ENCODE data around the gene TMEM212.
"Not testable (repeated sequence)": the region's sequence is repeated elsewhere in the genome, so short reads cannot be mapped to it uniquely, and the experiment has no call there.

The TMEM212 gene

GRCh38 chr3:171835613-171836012 is 7.5 kb upstream of the TMEM212 start:
- no peak for DNase-seq

GRCh38 chr3:171836855-171837254 is 6.3 kb upstream of the TMEM212 start:
- DNase-seq: no peak

GRCh38 chr3:171837698-171838097 is 5.5 kb upstream of the TMEM212 start:
- DNase-seq: no peak

DNA sequence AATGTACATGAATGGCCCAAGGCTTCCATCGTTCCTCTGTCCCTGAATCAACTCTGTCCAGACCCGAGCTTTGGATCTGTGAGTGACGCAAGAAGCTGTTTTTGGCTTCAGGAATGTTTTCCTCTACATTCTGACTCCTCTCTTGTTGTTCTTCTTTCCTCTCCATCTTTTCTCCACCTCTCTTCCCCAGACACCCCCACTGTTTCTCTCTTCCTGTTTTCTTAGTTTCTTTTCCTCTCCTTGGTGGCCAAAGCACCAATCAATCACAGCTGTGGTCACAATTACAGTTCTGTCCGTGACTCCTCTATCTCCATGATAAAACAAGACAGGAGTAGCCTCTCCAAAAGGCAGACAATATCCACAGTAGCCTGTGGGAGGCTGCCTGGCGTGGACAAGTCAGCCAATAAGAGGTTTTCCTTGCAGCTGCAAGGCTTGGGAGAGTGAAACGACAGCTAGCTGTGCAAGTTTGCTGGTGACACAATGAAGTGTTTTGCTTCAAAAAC is 4.9 kb upstream of the TMEM212 start:
- DNase-seq: no peak

- no peak for DNase-seq
Observed at GRCh38 chr3:171839270-171839669, 3.9 kb upstream of the TMEM212 start.

- no peak for DNase-seq
Observed at GRCh38 chr3:171840445-171840810, 2.7 kb upstream of the TMEM212 start.

- no peak for DNase-seq
Observed at GRCh38 chr3:171840811-171841619, 2.1 kb upstream of the TMEM212 start.

DNA sequence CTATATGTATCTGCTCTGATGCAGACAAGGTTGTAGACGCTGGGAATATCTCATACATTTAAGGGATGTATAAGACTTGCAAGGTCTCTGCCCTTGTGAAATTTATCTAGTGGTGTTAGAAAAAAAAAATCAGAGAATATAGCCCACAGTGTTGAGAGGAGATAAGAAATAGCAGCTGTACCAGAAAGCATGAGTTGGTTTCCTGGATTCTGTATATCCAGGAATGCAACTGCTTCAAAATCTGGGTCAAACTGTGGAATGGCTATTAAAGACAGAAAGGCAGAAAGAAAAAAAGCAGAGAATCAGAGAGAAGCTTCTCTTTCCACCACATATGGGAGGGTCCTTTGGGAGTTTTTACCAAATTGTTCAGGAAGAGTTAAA is 1.5 kb upstream of the TMEM212 start:
- DNase-seq: no peak

- no peak for DNase-seq
Observed at GRCh38 chr3:171844873-171845272, 1.7 kb downstream of the TMEM212 start.

DNA sequence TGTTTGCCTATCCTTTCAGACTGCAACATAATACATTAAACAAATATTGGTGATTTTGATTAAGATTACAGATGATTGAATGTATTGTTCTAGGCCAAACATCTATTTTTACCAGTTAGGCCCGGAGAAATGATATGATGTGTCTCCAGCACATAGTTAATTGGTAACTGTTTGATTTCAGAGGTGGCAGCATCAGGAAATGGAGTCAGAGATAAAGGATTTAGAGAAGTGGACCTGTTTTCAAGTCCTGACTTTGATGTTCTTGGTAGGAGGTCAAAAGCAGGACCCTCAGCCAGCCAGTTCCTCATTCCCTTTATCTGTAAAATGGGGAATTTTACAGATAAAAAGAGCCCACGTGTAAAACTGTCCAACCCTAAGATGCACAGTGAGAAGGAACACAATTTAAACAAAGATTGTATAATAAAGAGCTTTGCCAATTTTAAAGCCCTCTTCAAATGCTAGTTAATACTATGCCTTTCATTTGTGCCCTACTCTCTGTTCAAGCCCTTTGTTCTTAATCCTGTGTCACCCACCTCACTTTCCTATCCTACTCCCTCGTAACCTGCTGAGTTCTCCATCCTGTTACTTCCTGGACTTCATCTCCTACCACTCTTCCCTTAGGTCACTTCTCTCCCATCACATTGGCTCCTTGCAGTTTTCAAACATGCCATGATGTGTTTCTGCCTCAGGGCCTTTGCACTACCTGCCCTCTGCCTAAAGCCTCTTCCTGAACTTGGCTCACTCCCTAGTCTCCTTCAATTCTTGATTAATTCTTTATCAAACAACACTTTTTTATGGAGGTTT is 2.5 kb downstream of the TMEM212 start:
- no peak for DNase-seq

DNA sequence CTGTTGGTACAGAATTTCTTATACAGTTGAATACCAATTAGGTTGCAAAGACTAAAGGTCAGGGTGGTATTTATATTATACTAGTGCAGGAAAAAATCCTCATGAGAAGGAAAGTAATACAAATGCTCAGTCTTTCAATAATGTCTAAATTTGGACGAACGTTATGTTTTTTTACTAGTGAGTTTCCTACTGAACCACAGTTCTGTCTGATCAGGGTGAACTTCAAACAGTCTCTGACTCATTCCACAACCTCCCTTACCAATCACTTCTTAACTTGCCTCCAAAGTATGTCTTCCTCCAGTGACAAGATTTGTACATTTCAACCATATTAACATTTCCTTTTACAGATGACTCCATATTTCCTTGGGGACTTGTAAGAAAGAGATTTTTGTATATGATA is 3.4 kb downstream of the TMEM212 start:
- DNase-seq: no peak

- no peak for DNase-seq
Observed at GRCh38 chr3:171847133-171847532, 4.0 kb downstream of the TMEM212 start.

GRCh38 chr3:171847595-171848259 is 4.6 kb downstream of the TMEM212 start:
- DNase-seq: no peak

DNA sequence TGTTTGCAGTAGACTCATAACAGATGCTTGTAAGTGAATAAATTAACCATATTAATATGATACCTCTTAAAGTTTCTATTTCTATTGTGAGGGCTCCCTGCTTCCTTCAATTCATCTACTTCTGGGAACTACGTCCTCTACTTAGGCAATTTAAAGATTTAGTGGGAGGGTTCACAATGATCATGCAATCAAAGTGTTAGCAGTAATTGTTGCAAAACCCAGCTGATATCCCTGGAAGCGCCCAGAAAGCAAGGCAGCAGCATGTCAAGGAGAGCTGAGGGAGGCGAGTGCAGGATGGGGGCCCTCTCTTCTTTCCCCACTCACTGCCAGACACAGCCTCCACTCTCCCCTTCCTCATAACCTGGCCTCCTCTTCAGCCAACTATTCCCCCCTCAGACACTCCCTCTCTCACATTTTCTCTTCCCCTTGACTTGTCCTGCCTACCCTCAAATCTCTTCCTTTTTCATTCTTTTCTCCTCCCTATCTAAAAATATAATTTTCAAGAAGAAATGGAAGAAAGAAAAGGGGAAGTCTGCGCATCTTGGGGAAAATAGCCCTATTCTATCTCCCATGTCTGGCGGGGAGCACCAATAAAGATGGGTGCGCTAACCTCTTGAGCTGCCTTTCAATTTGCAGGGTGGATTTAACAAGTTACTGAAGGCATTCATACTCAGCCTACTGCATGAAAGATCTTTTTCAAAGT is 6.6 kb downstream of the TMEM212 start:
- no peak for DNase-seq

- no peak for DNase-seq
Observed at GRCh38 chr3:171850320-171850959, 7.3 kb downstream of the TMEM212 start.

- no peak for DNase-seq
Observed at GRCh38 chr3:171850960-171851659, 8.0 kb downstream of the TMEM212 start.

GRCh38 chr3:171851660-171852058 is 8.5 kb downstream of the TMEM212 start:
- no peak for DNase-seq

DNA sequence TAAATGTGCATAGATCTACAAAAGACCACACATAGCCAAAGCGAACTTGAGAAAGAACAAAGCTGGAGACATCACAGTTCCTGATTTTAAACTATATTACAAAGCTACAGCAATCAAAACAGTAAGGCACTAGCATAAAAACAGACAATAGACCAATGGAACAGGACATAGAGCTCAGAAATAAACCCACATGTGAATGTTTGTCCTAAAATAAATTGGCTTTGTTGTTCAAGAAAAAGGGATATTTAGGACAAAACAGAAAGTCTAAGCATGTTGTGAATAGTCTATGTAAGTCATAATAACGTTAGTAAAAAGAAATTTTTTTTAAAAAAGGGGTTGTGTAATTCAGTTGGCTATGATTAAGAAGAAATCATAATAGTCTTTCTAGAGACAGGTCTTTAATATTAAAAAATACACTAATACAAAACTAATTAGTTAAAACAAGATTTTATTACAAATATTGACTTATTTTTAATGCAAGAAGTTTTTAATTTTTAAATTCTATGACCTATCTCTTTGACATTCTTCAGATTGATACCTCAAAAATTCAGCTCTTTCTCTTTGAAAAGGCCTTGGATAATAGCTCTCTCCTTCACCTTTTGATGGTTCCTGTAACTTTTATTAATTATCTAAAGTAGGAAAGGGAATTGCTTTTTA is 11.6 kb downstream of the TMEM212 start:
- no peak for DNase-seq

GRCh38 chr3:171858770-171859169 is 15.6 kb downstream of the TMEM212 start:
- not testable (repeated sequence) for DNase-seq

- DNase-seq: no peak
Observed at GRCh38 chr3:171860830-171861535, 17.8 kb downstream of the TMEM212 start.

DNA sequence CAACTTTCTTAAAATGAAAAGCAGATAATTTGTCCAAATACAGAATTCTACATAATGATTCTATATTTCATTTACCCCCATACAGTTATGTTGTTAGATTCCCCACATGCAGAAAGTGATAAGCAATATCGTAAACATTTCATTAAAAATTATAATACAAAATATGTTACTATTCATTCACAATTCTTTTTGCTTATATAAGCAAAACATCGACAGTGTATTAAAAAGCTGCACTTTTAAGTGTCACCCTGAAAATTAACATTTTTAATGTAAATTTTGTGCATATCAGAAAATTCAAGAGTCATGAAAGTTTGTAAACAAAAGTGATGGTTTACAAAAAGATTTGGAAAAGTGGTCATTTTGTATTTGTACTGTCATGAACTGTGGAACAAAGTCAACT is 19.2 kb downstream of the TMEM212 start:
- DNase-seq: no peak

Data from activated CD8-positive, alpha-beta memory T cell treated with anti-CD3 and anti-CD28 coated beads for 24 hours (primary cell).